ENCODE measurements around the gene SSBP1.

SSBP1 gene

DNA sequence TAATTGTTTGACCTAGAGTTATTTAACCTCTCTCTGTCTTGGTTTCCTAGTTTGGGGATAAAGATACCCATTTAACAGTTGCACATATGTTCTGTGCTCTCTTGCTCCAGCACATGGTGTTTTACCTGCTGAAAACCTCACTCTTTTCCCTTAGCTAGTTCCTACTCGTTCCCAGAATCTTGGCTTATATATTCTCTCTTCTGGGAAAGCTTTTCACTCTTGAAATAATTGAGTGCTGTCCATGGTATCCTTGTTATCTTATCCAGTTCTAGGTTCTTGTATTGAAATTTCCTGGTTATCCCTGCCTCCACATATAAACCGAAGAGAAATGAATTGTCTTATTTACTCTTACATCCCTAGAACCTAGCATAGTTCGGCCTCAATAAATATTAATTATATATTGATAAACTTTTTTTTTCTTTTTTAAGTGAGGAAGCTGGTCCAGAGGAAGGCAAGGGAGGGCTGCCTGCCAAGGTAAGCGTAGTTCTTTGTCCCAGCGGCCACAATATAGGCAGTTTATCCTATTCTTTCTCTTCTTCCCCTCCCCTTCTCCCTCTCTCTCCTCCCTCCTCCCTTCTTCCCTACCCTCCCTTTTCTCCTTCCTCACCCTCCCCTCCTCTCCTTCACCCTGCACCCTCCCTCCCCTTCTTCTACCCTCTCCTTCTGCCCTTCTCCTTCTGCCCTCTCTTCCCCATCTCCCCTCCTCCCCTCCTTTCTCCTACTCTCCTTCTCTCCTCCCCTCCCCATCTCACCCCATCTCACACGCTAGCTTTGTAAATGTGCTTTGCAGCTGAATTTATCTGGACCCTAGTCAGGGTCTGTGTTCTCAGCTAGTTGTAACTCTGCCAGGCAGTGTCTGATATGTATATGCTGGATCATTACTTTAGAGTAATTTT is 22.1 kb upstream of the SSBP1 start:
- H3K56ac ChIP-seq (ENCODE audit: low read length): no peak overlapping the region
- no peak for DNase-seq
- no peaks in the 10 kb centered on the region for H3K4me1 ChIP-seq (ENCODE audit: control insufficient read depth, low read depth, low read length)
- H2BK15ac ChIP-seq (replicated peaks; ENCODE audit: low read depth): no peak overlapping the region
- no peaks in the 10 kb centered on the region for H3K79me2 ChIP-seq (ENCODE audit: control insufficient read depth, insufficient read depth, low read length)
- H3K18ac ChIP-seq (ENCODE audit: low read length): no peak overlapping the region
- H3K4me2 ChIP-seq (ENCODE audit: low read length): no peak overlapping the region
- no peak overlapping the region for H2AK5ac ChIP-seq (ENCODE audit: low read length)
- no peaks in the 10 kb centered on the region for H3K79me1 ChIP-seq (ENCODE audit: low read length)
- H3K36me3 ChIP-seq (ENCODE audit: control insufficient read depth, insufficient read depth, low read length): no peaks in the 10 kb centered on the region
- H2BK5ac ChIP-seq (ENCODE audit: low read length): no peak overlapping the region
- H3K4me3 ChIP-seq (ENCODE audit: low read length): no peak overlapping the region
- H4K8ac ChIP-seq (ENCODE audit: low read depth, low read length): no peak overlapping the region
- no peak overlapping the region for H3K23ac ChIP-seq (ENCODE audit: low read length)
- H3K9ac ChIP-seq (ENCODE audit: low read length): no peak overlapping the region
- no peaks in the 10 kb centered on the region for H3K27me3 ChIP-seq (ENCODE audit: insufficient read depth, low read length, poor library complexity)
- no peak overlapping the region for H3K27ac ChIP-seq (ENCODE audit: low read depth, low read length)
- no peak overlapping the region for H4K5ac ChIP-seq (ENCODE audit: low read length)
- H2BK120ac ChIP-seq (ENCODE audit: low read depth, low read length): no peak overlapping the region
- no peak overlapping the region for H3K4ac ChIP-seq (ENCODE audit: low read depth, low read length)
- WGBS (ENCODE audit: extremely low coverage, insufficient coverage, low lambda C conversion rate): no CpG with 5 or more reads among the region's 6 CpGs

DNA sequence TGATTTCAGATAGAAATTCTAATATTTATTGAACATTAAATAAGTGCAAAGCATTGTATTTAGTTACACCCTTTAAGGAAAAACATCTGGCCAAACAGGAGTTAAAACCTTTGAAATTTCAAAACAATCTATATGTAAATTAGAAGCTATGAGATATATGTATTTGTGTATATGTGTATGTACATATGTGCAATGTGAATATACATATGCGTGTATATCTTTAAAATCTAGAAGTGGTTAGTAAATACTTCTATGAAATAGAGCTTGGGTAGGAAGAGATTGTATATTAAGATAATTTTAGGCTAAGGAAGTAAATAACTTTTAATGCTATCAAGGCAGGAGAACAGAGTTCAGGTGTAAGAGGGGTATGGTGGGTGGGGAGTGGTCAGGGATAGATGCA is 20.7 kb upstream of the SSBP1 start:
- H4K5ac ChIP-seq (ENCODE audit: low read length): no peak overlapping the region
- H3K18ac ChIP-seq (ENCODE audit: low read length): no peak overlapping the region
- no peak overlapping the region for H2BK15ac ChIP-seq (replicated peaks; ENCODE audit: low read depth)
- no peaks in the 10 kb centered on the region for H3K79me1 ChIP-seq (ENCODE audit: low read length)
- WGBS (ENCODE audit: extremely low coverage, insufficient coverage, low lambda C conversion rate): no CpG with 5 or more reads among the region's 1 CpG
- H3K4me3 ChIP-seq (ENCODE audit: low read length): no peak overlapping the region
- no peak overlapping the region for H4K8ac ChIP-seq (ENCODE audit: low read depth, low read length)
- H3K4ac ChIP-seq (ENCODE audit: low read depth, low read length): no peak overlapping the region
- no peak overlapping the region for H3K56ac ChIP-seq (ENCODE audit: low read length)
- no peaks in the 10 kb centered on the region for H3K27me3 ChIP-seq (ENCODE audit: insufficient read depth, low read length, poor library complexity)
- no peak overlapping the region for H3K4me2 ChIP-seq (ENCODE audit: low read length)
- H3K36me3 ChIP-seq (ENCODE audit: control insufficient read depth, insufficient read depth, low read length): no peaks in the 10 kb centered on the region
- no peaks in the 10 kb centered on the region for H3K4me1 ChIP-seq (ENCODE audit: control insufficient read depth, low read depth, low read length)
- H3K23ac ChIP-seq (ENCODE audit: low read length): no peak overlapping the region
- H3K27ac ChIP-seq (ENCODE audit: low read depth, low read length): no peak overlapping the region
- no peak overlapping the region for H2AK5ac ChIP-seq (ENCODE audit: low read length)
- no peak overlapping the region for H3K9ac ChIP-seq (ENCODE audit: low read length)
- no peak overlapping the region for H2BK5ac ChIP-seq (ENCODE audit: low read length)
- H2BK120ac ChIP-seq (ENCODE audit: low read depth, low read length): no peak overlapping the region
- H3K79me2 ChIP-seq (ENCODE audit: control insufficient read depth, insufficient read depth, low read length): no peaks in the 10 kb centered on the region
- no peak for DNase-seq

DNA sequence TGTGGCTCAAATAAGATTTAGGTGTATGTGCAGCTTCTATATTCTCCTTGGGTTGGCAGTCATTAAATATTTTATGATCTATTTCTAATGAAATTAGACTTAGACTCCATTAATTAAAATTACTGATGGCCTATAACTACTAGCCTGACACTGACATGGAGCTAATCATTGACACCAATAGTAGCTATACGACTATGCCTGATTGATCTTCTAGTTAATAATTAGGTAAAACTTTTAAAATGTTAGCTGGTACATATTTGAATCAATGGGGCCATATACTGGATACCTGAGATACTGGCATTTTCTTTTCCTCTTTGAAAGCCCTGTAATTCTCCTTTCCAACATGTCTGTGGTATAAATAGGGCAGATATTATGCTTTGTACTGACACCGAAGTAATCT is 15.6 kb upstream of the SSBP1 start:
- DNase-seq: no peak
- Histone ChIP-seq H2AK5ac (ENCODE audit: low read length) (no peak overlapping the region), H3K4me2 (ENCODE audit: low read length) (no peak overlapping the region), H3K79me1 (ENCODE audit: low read length) (no peaks in the 10 kb centered on the region), H3K23ac (ENCODE audit: low read length) (no peak overlapping the region), H2BK15ac (replicated peaks; ENCODE audit: low read depth) (no peak overlapping the region), H3K56ac (ENCODE audit: low read length) (no peak overlapping the region), H2BK120ac (ENCODE audit: low read depth, low read length) (no peak overlapping the region), H3K9ac (ENCODE audit: low read length) (no peak overlapping the region), H3K4me3 (ENCODE audit: low read length) (no peak overlapping the region), H4K5ac (ENCODE audit: low read length) (no peak overlapping the region), H2BK5ac (ENCODE audit: low read length) (no peak overlapping the region), H4K8ac (ENCODE audit: low read depth, low read length) (no peak overlapping the region), H3K18ac (ENCODE audit: low read length) (no peak overlapping the region), H3K36me3 (ENCODE audit: control insufficient read depth, insufficient read depth, low read length) (no peaks in the 10 kb centered on the region), H3K27ac (ENCODE audit: low read depth, low read length) (no peak overlapping the region), H3K4me1 (ENCODE audit: control insufficient read depth, low read depth, low read length) (no peaks in the 10 kb centered on the region), H3K79me2 (ENCODE audit: control insufficient read depth, insufficient read depth, low read length) (no peaks in the 10 kb centered on the region), H3K27me3 (ENCODE audit: insufficient read depth, low read length, poor library complexity) (no peaks in the 10 kb centered on the region), H3K4ac (ENCODE audit: low read depth, low read length) (no peak overlapping the region)
- no CpG with 5 or more reads among the region's 2 CpGs for WGBS (ENCODE audit: extremely low coverage, insufficient coverage, low lambda C conversion rate)

DNA sequence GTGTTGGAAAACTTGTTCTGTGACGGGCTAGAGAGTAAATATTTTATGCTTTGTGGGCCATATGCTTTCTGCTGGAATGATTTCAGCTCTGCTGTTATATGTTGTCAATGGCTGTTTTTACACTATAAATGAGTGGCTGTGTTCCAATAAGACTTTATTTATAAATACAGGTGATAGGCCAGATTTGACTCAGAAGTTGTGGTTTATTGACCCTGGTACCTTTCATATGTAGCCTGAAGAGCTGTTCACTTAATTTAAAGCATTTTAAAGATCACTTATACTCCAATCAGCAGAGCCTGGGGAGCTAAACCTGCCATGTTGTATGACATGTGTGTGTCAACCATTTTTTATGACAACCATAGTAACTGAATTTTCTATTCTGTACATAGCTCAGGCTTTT is 9.1 kb upstream of the SSBP1 start:
- Histone ChIP-seq H3K23ac (ENCODE audit: low read length) (no peak overlapping the region), H3K27ac (ENCODE audit: low read depth, low read length) (no peak overlapping the region), H3K79me1 (ENCODE audit: low read length) (no peaks in the 10 kb centered on the region), H3K4ac (ENCODE audit: low read depth, low read length) (no peak overlapping the region), H3K79me2 (ENCODE audit: control insufficient read depth, insufficient read depth, low read length) (no peaks in the 10 kb centered on the region), H3K18ac (ENCODE audit: low read length) (no peak overlapping the region), H3K4me1 (ENCODE audit: control insufficient read depth, low read depth, low read length) (no peaks in the 10 kb centered on the region), H2AK5ac (ENCODE audit: low read length) (no peak overlapping the region), H3K9ac (ENCODE audit: low read length) (no peak overlapping the region), H2BK120ac (ENCODE audit: low read depth, low read length) (no peak overlapping the region), H3K27me3 (ENCODE audit: insufficient read depth, low read length, poor library complexity) (no peaks in the 10 kb centered on the region), H4K5ac (ENCODE audit: low read length) (no peak overlapping the region), H3K4me2 (ENCODE audit: low read length) (no peak overlapping the region), H2BK15ac (replicated peaks; ENCODE audit: low read depth) (no peak overlapping the region), H3K56ac (ENCODE audit: low read length) (no peak overlapping the region), H3K4me3 (ENCODE audit: low read length) (no peak overlapping the region), H2BK5ac (ENCODE audit: low read length) (no peak overlapping the region), H3K36me3 (ENCODE audit: control insufficient read depth, insufficient read depth, low read length) (no peaks in the 10 kb centered on the region), H4K8ac (ENCODE audit: low read depth, low read length) (no peak overlapping the region)
- no peak for DNase-seq
- no CpG with 5 or more reads among the region's 1 CpG for WGBS (ENCODE audit: extremely low coverage, insufficient coverage, low lambda C conversion rate)

DNA sequence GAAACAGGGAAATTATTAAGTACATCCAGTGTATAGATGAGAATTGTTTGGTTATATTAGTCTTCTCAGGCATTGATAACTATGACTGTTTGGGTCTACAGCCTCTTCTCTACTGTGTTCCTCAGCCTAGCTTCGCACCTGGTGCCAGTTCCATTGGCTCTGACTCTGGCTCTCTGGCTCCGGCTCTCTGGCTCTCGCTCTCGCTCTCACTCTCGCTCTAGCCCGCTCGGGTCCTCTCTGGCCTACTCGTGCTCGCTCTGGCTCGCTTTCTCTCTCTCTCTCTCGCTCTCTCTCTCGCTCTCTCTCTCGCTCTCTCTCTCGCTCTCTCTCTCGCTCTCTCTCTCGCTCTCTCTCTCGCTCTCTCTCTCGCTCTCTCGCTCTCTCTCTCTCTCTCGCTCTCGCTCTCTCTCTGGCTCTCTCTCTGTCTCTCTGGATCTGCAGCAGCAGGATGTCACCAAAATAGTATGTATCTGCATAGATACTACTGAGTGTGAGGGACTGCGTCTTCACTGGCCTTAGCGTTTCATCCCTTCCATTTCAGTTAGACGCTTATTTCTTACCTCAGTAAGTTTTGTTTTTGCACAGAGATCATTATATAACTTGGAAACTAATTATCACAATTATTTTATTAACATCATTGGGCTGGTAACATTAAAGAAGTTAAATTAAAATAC is 6.5 kb upstream of the SSBP1 start:
- no peaks in the 10 kb centered on the region for H3K4me1 ChIP-seq (ENCODE audit: control insufficient read depth, low read depth, low read length)
- H2BK15ac ChIP-seq (replicated peaks; ENCODE audit: low read depth): no peak overlapping the region
- no peaks in the 10 kb centered on the region for H3K79me2 ChIP-seq (ENCODE audit: control insufficient read depth, insufficient read depth, low read length)
- no peak overlapping the region for H3K23ac ChIP-seq (ENCODE audit: low read length)
- no peak overlapping the region for H2BK5ac ChIP-seq (ENCODE audit: low read length)
- H3K27ac ChIP-seq (ENCODE audit: low read depth, low read length): no peak overlapping the region
- H3K79me1 ChIP-seq (ENCODE audit: low read length): no peaks in the 10 kb centered on the region
- H2BK120ac ChIP-seq (ENCODE audit: low read depth, low read length): no peak overlapping the region
- no peaks in the 10 kb centered on the region for H3K36me3 ChIP-seq (ENCODE audit: control insufficient read depth, insufficient read depth, low read length)
- no peak overlapping the region for H3K4me3 ChIP-seq (ENCODE audit: low read length)
- no CpG with 5 or more reads among the region's 24 CpGs for WGBS (ENCODE audit: extremely low coverage, insufficient coverage, low lambda C conversion rate)
- H4K5ac ChIP-seq (ENCODE audit: low read length): no peak overlapping the region
- no peak overlapping the region for H4K8ac ChIP-seq (ENCODE audit: low read depth, low read length)
- no peak overlapping the region for H3K4ac ChIP-seq (ENCODE audit: low read depth, low read length)
- no peak overlapping the region for H3K4me2 ChIP-seq (ENCODE audit: low read length)
- no peak overlapping the region for H3K9ac ChIP-seq (ENCODE audit: low read length)
- no peak overlapping the region for H2AK5ac ChIP-seq (ENCODE audit: low read length)
- H3K56ac ChIP-seq (ENCODE audit: low read length): no peak overlapping the region
- H3K27me3 ChIP-seq (ENCODE audit: insufficient read depth, low read length, poor library complexity): no peaks in the 10 kb centered on the region
- no peak overlapping the region for H3K18ac ChIP-seq (ENCODE audit: low read length)
- no peak for DNase-seq
